ACHN (cell line): ENCODE measurements around the gene IDI1.
"Not testable (repeated sequence)": the region's sequence is repeated elsewhere in the genome, so short reads cannot be mapped to it uniquely, and the experiment has no call there.

Experiments
- DNase-seq: peaks from one replicate; pipeline ENCODE4 v3.0.0-alpha.2; 2015
- in situ Hi-C: cut with HindIII; loops from 2 replicates; pipeline ENCODE4 v1.10.0; 2017; ENCODE audit warnings: low sequenced_read_pairs, low pct_ligation_motif_present, low pct_unique_long_range_greater_than_20kb

Gene IDI1

DNA sequence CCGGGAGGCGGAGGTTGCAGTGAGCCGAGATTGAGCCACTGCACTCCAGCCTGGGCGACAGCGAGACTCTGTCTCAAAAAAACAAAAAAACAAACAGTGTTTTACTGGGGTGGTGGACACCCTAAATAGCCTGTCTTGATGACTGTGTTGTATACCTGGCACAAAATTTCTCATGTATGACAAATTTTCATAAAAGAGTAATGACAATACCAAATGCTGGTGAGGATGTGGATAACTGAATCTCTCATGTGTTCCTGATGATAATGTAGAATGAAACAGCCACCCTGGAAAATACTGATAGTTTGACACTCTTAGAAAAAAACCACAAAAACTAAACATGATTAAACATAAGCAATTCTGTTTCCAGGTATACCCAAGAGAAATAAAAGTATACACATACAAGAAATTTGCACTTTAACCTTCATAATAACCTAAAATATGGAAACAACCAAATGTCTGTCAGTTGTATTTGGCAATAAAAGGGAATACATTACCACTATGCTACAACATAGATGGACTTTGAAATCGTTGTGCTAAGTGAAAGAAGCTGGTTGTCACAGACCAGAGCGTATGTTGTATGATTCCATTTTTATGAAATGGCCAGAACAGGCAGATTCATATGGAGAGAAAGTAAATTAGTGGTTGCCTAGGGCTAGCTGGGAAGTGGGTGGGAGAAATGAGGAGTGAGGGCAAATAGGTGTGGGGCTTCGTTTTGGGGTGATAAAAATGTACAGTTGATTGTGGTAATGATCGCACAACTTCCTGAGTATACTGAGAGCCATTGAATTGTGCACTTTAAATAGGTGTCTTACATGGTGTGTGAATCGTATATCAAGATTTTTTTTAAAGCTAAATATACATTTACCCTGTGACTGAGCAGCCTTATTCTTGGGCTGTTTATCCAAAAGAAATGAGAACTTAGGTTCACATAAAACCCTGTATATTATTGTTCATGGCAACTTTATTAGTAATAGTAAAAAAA, 19.8 kb upstream of the IDI1 start:
- no peak for DNase-seq
- in situ Hi-C loops: no loop called here

- DNase-seq, in situ Hi-C loops: not testable (repeated sequence)
These were observed 17.8 kb upstream of the IDI1 start for GRCh38 chr10:1066734-1067133.

GRCh38 chr10:1064964-1065247, 16.0 kb upstream of the IDI1 start:
- no peak for DNase-seq
- in situ Hi-C loops: no loop called here

- DNase-seq: no peak
- in situ Hi-C loops: no loop called here
These were observed 14.4 kb upstream of the IDI1 start for GRCh38 chr10:1063232-1063865.

GRCh38 chr10:1061930-1062774, 13.2 kb upstream of the IDI1 start:
- in situ Hi-C loops: no loop called here
- no peak for DNase-seq

- no peak for DNase-seq
These were observed 11.0 kb upstream of the IDI1 start for GRCh38 chr10:1059902-1060301.

DNA sequence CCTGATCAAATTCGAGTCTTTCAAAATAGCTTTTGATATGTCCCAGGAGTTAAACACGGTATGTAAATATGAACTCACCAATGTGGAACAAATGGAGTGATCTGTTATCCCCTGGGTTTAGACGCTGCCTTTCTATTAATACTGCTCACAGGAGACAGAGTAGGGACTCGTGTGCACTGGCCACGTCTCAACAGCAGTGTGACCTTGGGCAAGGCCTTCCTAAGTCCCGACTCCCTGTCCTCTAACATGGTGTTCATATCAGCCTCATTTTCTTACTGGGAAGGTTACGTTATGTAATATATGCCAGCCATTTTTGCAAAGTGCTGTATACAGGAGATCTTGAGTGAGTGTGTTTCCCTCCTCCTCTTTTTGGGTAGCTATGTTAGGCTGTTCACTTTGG, 9.1 kb upstream of the IDI1 start:
- in situ Hi-C loops: no loop called here
- DNase-seq: no peak

More at GRCh38 chr10:1059902-1060301, 11.0 kb upstream of the IDI1 start:
- in situ Hi-C loops: no loop called here

- DNase-seq: no peak
- in situ Hi-C loops: no loop called here
These were observed 8.3 kb upstream of the IDI1 start for GRCh38 chr10:1057106-1057657.

GRCh38 chr10:1056326-1057105, 7.6 kb upstream of the IDI1 start, which contains the start of gene WDR37:
Gene WDR37, plus strand, starts transcription at chr10:1056385. Its CDS starts 15,771 bp downstream, at chr10:1072156.
- in situ Hi-C loops: no loop called here
- DNase-seq: peak; percentile 83

DNA sequence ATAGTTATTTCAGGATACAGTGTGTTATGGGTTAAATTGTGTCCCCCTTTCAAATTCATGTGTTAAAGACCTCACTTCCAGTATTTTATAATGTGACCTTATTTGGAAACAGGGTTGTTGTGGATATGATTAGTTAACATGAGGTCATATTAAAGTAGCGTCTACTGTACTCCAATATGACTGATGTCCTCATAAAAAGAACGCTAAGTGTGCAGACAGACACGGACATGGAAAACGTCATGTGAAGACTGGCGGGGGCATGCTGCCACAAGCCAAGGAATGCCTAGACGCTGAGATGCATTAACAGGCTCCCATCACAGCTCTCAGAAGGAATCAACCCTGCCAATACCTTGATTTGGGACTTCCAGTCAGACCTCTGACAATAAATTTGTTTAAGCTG, 5.8 kb upstream of the IDI1 start:
- DNase-seq: no peak
- in situ Hi-C loops: no loop called here

DNA sequence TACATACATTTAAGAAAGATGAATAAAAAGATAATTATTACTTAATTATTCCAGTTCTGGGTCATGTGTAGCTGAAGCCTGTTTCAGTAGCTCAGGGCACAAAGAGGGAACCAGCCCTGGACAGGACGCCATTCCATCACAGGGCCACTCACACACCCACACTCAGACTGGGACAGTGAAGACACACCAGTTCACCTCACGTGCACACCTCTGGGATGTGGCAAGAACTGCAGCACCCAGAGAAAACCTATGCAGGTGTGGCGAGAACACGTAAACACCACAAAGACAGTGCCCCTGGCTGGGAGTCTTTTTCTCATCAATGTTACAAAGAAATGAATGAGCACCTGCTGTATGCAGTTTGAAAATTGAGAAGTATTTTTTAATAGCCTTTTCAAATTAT, 1.6 kb upstream of the IDI1 start:
- no peak for DNase-seq
- in situ Hi-C loops: no loop called here

GRCh38 chr10:1050145-1050544, 1.2 kb upstream of the IDI1 start:
- no peak for DNase-seq
- in situ Hi-C loops: no loop called here

- in situ Hi-C loops: no loop called here
- DNase-seq: peak; percentile 48
These were observed 573 bp upstream of the IDI1 start for GRCh38 chr10:1049425-1049958.

DNA sequence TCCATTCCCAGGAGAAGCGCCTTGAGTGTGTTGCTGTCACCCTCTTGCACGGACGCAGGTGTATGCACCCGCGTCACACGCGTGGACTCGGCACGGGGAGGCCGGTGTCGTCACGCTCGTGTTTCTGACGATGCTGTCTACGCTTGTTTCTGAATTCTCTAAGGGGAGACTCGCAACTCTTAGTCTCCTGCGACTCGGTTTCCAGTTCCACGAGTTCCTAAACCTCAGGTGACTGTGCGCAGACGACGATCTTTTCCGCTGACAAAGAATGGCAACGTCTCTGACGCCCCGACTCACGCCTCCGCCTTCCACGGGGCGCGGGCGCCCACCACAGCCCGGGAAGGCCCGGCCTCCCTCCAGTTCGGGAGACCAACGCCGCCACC, 579 bp downstream of the IDI1 start:
- peak; percentile 22 for DNase-seq
- in situ Hi-C loops: no loop called here

- DNase-seq: no peak
- in situ Hi-C loops: no loop called here
These were observed 982 bp downstream of the IDI1 start for GRCh38 chr10:1047937-1048336.

- in situ Hi-C loops: no loop called here
- no peak for DNase-seq
These were observed 3.5 kb downstream of the IDI1 start for GRCh38 chr10:1045415-1045814.

GRCh38 chr10:1044964-1045363, 4.0 kb downstream of the IDI1 start:
- in situ Hi-C loops: no loop called here
- no peak for DNase-seq

- no peak for DNase-seq
- in situ Hi-C loops: no loop called here
These were observed 4.8 kb downstream of the IDI1 start for GRCh38 chr10:1044146-1044545.
